Vagina (tissue), 2 donors: ENCODE results near the gene SSNA1. TPM values are rescaled to one million over a fixed set of nuclear protein-coding genes. Genes with fewer than 3 reads are reported as not detected.

ENCODE experiments used
- DNase-seq, 2 donors: peaks; one replicate each; pipeline ENCODE4 v3.0.0-alpha.2; 2017; ENCODE audit errors: extremely low spot score in 2 of 2
- H3K27ac ChIP-seq: fragments of 200-600 bp; sonication (generic); one replicate; pipeline ENCODE4 v1.5.1; 2019
- H3K27me3 ChIP-seq: fragments of 200-600 bp; sonication (generic); one replicate; pipeline ENCODE4 v1.5.1; 2019
- H3K36me3 ChIP-seq, 2 donors: fragments of 200-600 bp; sonication (generic); one replicate each; pipeline ENCODE4 v1.5.1; 2017 to 2019
- H3K4me1 ChIP-seq: fragments of 200-600 bp; sonication (generic); one replicate; pipeline ENCODE4 v1.5.1; 2019
- H3K4me3 ChIP-seq, 2 donors: fragments of 200-600 bp; sonication (generic); 1 replicate in 1 of 2; 2 replicates in 1 of 2; pipeline ENCODE4 v1.5.1; 2016 to 2019
- H3K9me3 ChIP-seq: fragments of 200-600 bp; sonication (generic); one replicate; pipeline ENCODE4 v1.5.1; 2019
- CTCF ChIP-seq, 3 experiments: fragments of 450-650 bp in 2 of 3; fragments of 200-600 bp in 1 of 3; sonication (generic) in 1 of 3; IDR thresholded peaks; one replicate each; pipeline ENCODE4 v1.5.1; 2017 to 2019; ENCODE audit warnings: antibody characterized with exemption in 3 of 3, mild to moderate bottlenecking in 2 of 3, moderate library complexity in 2 of 3
- POLR2A ChIP-seq, 2 donors: fragments of 450-650 bp; IDR thresholded peaks; one replicate each; pipeline ENCODE4 v1.6.1; 2017; ENCODE audit warnings: antibody characterized with exemption in 2 of 2, mild to moderate bottlenecking in 2 of 2, moderate library complexity in 2 of 2
- POLR2AphosphoS5 ChIP-seq, 2 donors: sonication (generic); formaldehyde crosslinking; IDR thresholded peaks; one replicate each; pipeline ENCODE4 v1.9.0; 2017; ENCODE audit warnings: antibody characterized with exemption in 2 of 2, mild to moderate bottlenecking in 2 of 2, low read depth in 1 of 2; ENCODE audit not compliant: insufficient read depth in 1 of 2
- intact Hi-C: fragments of 100-400 bp; cut with DNase I; formaldehyde crosslinking; loops from one replicate; pipeline ENCODE4 v1.15.1; 2023
- total RNA-seq: library from RNA; depleted of rRNA; stranded (reverse); fragments of >200 nt; gene quantifications from one replicate; pipeline ENCODE4 v1.2.3, GENCODE V29; 2016

The SSNA1 gene
- total RNA-seq, 1 donor from 2014 or later, result 49.8 TPM

DNA sequence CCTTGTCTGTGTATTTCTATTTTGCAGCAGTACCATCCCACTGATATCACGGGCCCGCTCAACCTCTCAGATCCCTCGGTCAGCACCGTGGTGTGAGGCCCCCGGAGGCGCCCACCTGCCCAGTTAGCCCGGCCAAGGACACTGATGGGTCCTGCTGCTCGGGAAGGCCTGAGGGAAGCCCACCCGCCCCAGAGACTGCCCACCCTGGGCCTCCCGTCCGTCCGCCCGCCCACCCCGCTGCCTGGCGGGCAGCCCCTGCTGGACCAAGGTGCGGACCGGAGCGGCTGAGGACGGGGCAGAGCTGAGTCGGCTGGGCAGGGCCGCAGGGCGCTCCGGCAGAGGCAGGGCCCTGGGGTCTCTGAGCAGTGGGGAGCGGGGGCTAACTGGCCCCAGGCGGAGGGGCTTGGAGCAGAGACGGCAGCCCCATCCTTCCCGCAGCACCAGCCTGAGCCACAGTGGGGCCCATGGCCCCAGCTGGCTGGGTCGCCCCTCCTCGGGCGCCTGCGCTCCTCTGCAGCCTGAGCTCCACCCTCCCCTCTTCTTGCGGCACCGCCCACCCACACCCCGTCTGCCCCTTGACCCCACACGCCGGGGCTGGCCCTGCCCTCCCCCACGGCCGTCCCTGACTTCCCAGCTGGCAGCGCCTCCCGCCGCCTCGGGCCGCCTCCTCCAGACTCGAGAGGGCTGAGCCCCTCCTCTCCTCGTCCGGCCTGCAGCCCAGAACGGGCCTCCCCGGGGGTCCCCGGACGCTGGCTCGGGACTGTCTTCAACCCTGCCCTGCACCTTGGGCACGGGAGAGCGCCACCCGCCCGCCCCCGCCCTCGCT, 20.5 kb upstream of the SSNA1 start:
- Histone ChIP-seq H3K27ac (no peak overlapping the region), H3K4me3 (peak overlapping the region; percentile 23 to 48), H3K9me3 (no peaks in the 10 kb centered on the region), H3K36me3 (no peaks in the 10 kb centered on the region), H3K4me1 (peaks cover 32% of the 10 kb centered on the region), H3K27me3 (peaks cover 37% of the 10 kb centered on the region)
- no peak for DNase-seq
- intact Hi-C loops, result loop anchor here (10.0 kb wide), 1 partner anchor 247 kb away; no protein-coding TSS in a partner anchor
- no peak for TF ChIP-seq POLR2A (IDR thresholded peaks at IDR 0.05)
- no peak for TF ChIP-seq CTCF (IDR thresholded peaks at IDR 0.05)
- TF ChIP-seq POLR2AphosphoS5 (IDR thresholded peaks at IDR 0.05; ENCODE audit: insufficient read depth in 1 of 2, low read depth in 1 of 2), result no peak

DNA sequence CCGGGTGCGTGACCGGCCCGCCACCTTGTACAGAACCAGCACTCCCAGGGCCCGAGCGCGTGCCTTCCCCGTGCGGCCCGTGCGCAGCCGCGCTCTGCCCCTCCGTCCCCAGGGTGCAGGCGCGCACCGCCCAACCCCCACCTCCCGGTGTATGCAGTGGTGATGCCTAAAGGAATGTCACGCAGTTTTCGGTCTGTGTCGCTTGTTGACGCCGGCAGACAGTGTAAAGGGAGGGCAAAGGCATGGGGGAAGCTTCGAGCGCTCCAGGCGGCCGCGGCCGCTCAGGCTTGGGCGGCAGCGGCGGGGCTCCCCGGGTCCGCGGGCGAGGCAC, 19.9 kb upstream of the SSNA1 start:
- H3K27ac ChIP-seq, result no peak overlapping the region
- TF ChIP-seq POLR2AphosphoS5 (IDR thresholded peaks at IDR 0.05; ENCODE audit: insufficient read depth in 1 of 2, low read depth in 1 of 2) (no peak), POLR2A (IDR thresholded peaks at IDR 0.05) (no peak), CTCF (IDR thresholded peaks at IDR 0.05) (no peak)
- H3K4me1 ChIP-seq, result peaks cover 26% of the 10 kb centered on the region
- H3K9me3 ChIP-seq, result no peaks in the 10 kb centered on the region
- intact Hi-C loops, result loop anchor here (10.0 kb wide), 1 partner anchor 246 kb away; no protein-coding TSS in a partner anchor
- peaks cover 37% of the 10 kb centered on the region for H3K27me3 ChIP-seq
- H3K36me3 ChIP-seq, result no peaks in the 10 kb centered on the region
- H3K4me3 ChIP-seq, result peak overlapping the region; percentile 23 to 48
- DNase-seq, result no peak

- DNase-seq, result no peak
- Histone ChIP-seq H3K36me3 (no peaks in the 10 kb centered on the region), H3K9me3 (no peaks in the 10 kb centered on the region), H3K27me3 (peaks cover 37% of the 10 kb centered on the region), H3K4me1 (peaks cover 27% of the 10 kb centered on the region), H3K4me3 (peak overlapping the region; percentile 23 to 48), H3K27ac (no peak overlapping the region)
- intact Hi-C loops, result loop anchor here (10.0 kb wide), 1 partner anchor 246 kb away; no protein-coding TSS in a partner anchor
- TF ChIP-seq POLR2AphosphoS5 (IDR thresholded peaks at IDR 0.05; ENCODE audit: insufficient read depth in 1 of 2, low read depth in 1 of 2) (no peak), POLR2A (IDR thresholded peaks at IDR 0.05) (no peak), CTCF (IDR thresholded peaks at IDR 0.05) (no peak)
These were observed 19.3 kb upstream of the SSNA1 start for GRCh38 chr9:137168904-137169856.

DNA sequence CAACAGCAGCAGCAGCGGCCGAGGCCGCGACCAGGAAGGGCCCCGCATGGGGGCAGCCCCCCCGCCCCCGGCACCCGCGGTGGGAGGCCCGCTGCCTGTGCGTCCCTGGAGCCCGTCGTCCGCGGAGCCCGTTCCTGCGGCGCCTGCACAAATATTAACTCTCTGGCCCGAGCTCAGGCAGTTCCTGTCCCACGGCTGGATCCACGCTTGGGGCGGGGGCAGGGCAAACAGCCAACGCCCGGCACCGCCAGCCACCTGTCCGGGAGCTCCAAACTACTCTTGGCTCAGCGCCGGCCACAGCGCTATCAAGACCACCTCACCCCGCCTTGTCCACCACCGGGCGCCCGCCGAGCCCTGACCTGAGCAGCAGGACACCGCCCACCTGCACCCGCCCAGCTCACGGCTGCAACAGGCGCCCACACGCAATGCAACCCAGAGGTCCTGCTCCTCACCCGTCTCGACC, 18.5 kb upstream of the SSNA1 start, which contains the start of gene LRRC26:
TSS of gene LRRC26 (minus strand) at position 156 of the 463 bp plus-strand sequence. CDS start at position 48, 108 bp downstream.
- Histone ChIP-seq H3K4me3 (peak within 1 kb of the TSS; percentile 23 to 48), H3K4me1 (peaks cover 35% of the 10 kb centered on the region), H3K27me3 (peaks cover 34% of the 10 kb centered on the region), H3K9me3 (no peaks in the 10 kb centered on the region), H3K36me3 (no peaks in the 10 kb centered on the region), H3K27ac (no peak within 1 kb of the TSS)
- TF ChIP-seq CTCF (IDR thresholded peaks at IDR 0.05) (no peak), POLR2AphosphoS5 (IDR thresholded peaks at IDR 0.05; ENCODE audit: insufficient read depth in 1 of 2, low read depth in 1 of 2) (no peak), POLR2A (IDR thresholded peaks at IDR 0.05) (no peak)
- no peak for DNase-seq
- intact Hi-C loops, result loop anchor here (10.0 kb wide), 1 partner anchor 245 kb away; no protein-coding TSS in a partner anchor
